Uterus (tissue), 2 donors: ENCODE measurements around the gene TTC17.

Experiments used
- POLR2A ChIP-seq, 2 donors: fragments of 450-650 bp; IDR thresholded peaks; one replicate each; pipeline ENCODE4 v1.6.1; 2016; ENCODE audit warnings: antibody characterized with exemption in 2 of 2, mild to moderate bottlenecking in 1 of 2, moderate library complexity in 1 of 2
- TF ChIP-seq, protein P1 (sequence below), 4 experiments: fragments of 200-600 bp in 2 of 4; fragments of 450-650 bp in 2 of 4; sonication (generic) in 2 of 4; IDR thresholded peaks; one replicate each; pipeline ENCODE4 v1.5.1; 2016 to 2019; ENCODE audit warnings: antibody characterized with exemption in 4 of 4, mild to moderate bottlenecking in 2 of 4, moderate library complexity in 1 of 4

GRCh38 chr11:43523632-43524031 is 164.9 kb downstream of the TTC17 start:
- TF ChIP-seq, protein P1, sequence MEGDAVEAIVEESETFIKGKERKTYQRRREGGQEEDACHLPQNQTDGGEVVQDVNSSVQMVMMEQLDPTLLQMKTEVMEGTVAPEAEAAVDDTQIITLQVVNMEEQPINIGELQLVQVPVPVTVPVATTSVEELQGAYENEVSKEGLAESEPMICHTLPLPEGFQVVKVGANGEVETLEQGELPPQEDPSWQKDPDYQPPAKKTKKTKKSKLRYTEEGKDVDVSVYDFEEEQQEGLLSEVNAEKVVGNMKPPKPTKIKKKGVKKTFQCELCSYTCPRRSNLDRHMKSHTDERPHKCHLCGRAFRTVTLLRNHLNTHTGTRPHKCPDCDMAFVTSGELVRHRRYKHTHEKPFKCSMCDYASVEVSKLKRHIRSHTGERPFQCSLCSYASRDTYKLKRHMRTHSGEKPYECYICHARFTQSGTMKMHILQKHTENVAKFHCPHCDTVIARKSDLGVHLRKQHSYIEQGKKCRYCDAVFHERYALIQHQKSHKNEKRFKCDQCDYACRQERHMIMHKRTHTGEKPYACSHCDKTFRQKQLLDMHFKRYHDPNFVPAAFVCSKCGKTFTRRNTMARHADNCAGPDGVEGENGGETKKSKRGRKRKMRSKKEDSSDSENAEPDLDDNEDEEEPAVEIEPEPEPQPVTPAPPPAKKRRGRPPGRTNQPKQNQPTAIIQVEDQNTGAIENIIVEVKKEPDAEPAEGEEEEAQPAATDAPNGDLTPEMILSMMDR (IDR thresholded peaks at IDR 0.05) = no peak
- TF ChIP-seq POLR2A (IDR thresholded peaks at IDR 0.05) = no peak
